HepG2 (cell line): ENCODE data around the gene CIAO2B. TPM values are rescaled to one million over a fixed set of nuclear protein-coding genes. Genes with fewer than 3 reads are reported as not detected.

ENCODE experiments used
- DR1 ChIP-seq: sonication (generic); formaldehyde crosslinking; IDR thresholded peaks from 2 replicates; pipeline ENCODE4 v1.8.0; 2021; ENCODE audit warnings: mild to moderate bottlenecking, missing genetic modification reagents, inconsistent platforms
- HIC2 ChIP-seq: sonication (generic); formaldehyde crosslinking; IDR thresholded peaks from 2 replicates; pipeline ENCODE4 v1.9.0; 2022; ENCODE audit warnings: low read depth, missing genetic modification reagents
- HMGA1 ChIP-seq: sonication (generic); formaldehyde crosslinking; conservative IDR thresholded peaks from 2 replicates; pipeline ENCODE4 v1.4.0; 2020; ENCODE audit warnings: missing genetic modification reagents
- HOXA3 ChIP-seq: sonication (generic); formaldehyde crosslinking; IDR thresholded peaks from 2 replicates; pipeline ENCODE4 v1.5.0; 2020; ENCODE audit warnings: missing genetic modification reagents
- KLF13 ChIP-seq: sonication (generic); formaldehyde crosslinking; IDR thresholded peaks from 2 replicates; pipeline ENCODE4 v1.4.0; 2020; ENCODE audit warnings: mild to moderate bottlenecking, missing genetic modification reagents
- MAF1 ChIP-seq: sonication (generic); formaldehyde crosslinking; IDR thresholded peaks from 2 replicates; pipeline ENCODE4 v1.5.0; 2020; ENCODE audit warnings: missing genetic modification reagents, borderline replicate concordance
- MATR3 ChIP-seq: sonication (generic); formaldehyde crosslinking; IDR thresholded peaks from 2 replicates; pipeline ENCODE4 v1.4.0; 2020; ENCODE audit warnings: missing genetic modification reagents
- MLLT10 ChIP-seq: sonication (generic); formaldehyde crosslinking; IDR thresholded peaks from 2 replicates; pipeline ENCODE4 v1.4.0; 2020; ENCODE audit warnings: missing genetic modification reagents
- RAD21 ChIP-seq: fragments of 450-650 bp; formaldehyde crosslinking; IDR thresholded peaks from 2 replicates; pipeline ENCODE4 v1.5.0; 2020; ENCODE audit warnings: mild to moderate bottlenecking
- SP5 ChIP-seq: IDR thresholded peaks from 2 replicates; pipeline ENCODE4 v1.6.1; 2016; ENCODE audit warnings: low read depth, borderline replicate concordance
- TERF1 ChIP-seq: sonication (generic); formaldehyde crosslinking; IDR thresholded peaks from 2 replicates; pipeline ENCODE4 v1.8.0; 2022; ENCODE audit warnings: mild to moderate bottlenecking, missing genetic modification reagents, moderate library complexity
- ZNF296 ChIP-seq: sonication (generic); formaldehyde crosslinking; conservative IDR thresholded peaks from 2 replicates; pipeline ENCODE4 v1.5.0; 2020; ENCODE audit warnings: mild to moderate bottlenecking, missing genetic modification reagents
- ZNF318 ChIP-seq: sonication (generic); formaldehyde crosslinking; IDR thresholded peaks from 2 replicates; pipeline ENCODE4 v1.4.0; 2020; ENCODE audit warnings: mild to moderate bottlenecking, missing genetic modification reagents
- ZNF333 ChIP-seq: sonication (generic); formaldehyde crosslinking; IDR thresholded peaks from 2 replicates; pipeline ENCODE4 v1.4.0; 2020; ENCODE audit warnings: mild to moderate bottlenecking, missing genetic modification reagents, borderline replicate concordance
- ZNF543 ChIP-seq: sonication (generic); formaldehyde crosslinking; IDR thresholded peaks from 2 replicates; pipeline ENCODE4 v1.4.0; 2020; ENCODE audit warnings: mild to moderate bottlenecking, missing genetic modification reagents
- ZNF574 ChIP-seq: sonication (generic); formaldehyde crosslinking; IDR thresholded peaks from 2 replicates; pipeline ENCODE4 v1.4.0; 2020; ENCODE audit warnings: missing genetic modification reagents
- ZNF674 ChIP-seq: sonication (generic); formaldehyde crosslinking; IDR thresholded peaks from 2 replicates; pipeline ENCODE4 v1.5.0; 2020; ENCODE audit warnings: low read depth, mild to moderate bottlenecking, missing genetic modification reagents
- polyA plus RNA-seq, 8 experiments: library from polyadenylated mRNA; depleted of rRNA in 3 of 8; stranded (reverse) in 7 of 8; unstranded in 1 of 8; fragments of >200 nt; fragmentation: Illumina TruSeq in 4 of 8; extraction: Trizol in 4 of 8; gene quantifications; 2 replicates each; pipeline versions ENCODE4 v1.2.1 to v1.2.3, GENCODE V29; 2011 to 2016; ENCODE audit warnings: low read depth in 4 of 8, missing spikeins in 1 of 8, mixed read lengths in 1 of 8; ENCODE audit not compliant: insufficient read depth in 1 of 8
- total RNA-seq, 5 experiments: library from RNA; depleted of rRNA; stranded (reverse); fragments of >200 nt; fragmentation: Illumina TruSeq; extraction: Trizol; gene quantifications; 2 replicates each; pipeline ENCODE4 v1.2.3, GENCODE V29; 2016; ENCODE audit warnings: low read depth in 1 of 5

Gene CIAO2B
- total and polyA plus RNA-seq, 2 of the 13 experiments (the other 11 are each of a cell fraction or from before 2014, with no cell fraction given): 157 to 293 TPM

- no peak for TF ChIP-seq ZNF318 (CRISPR knock-in tag)
- 0 out of 2 replicates have a peak, but pooled peaks have one; percentile 20 for TF ChIP-seq HOXA3 (CRISPR knock-in tag)
- peak; percentile 72; the same call in 1 of the 2 replicates for TF ChIP-seq HIC2 (CRISPR knock-in tag)
- TF ChIP-seq MAF1 (CRISPR knock-in tag): 0 out of 2 replicates have a peak, but pooled peaks have one; percentile 59
- TF ChIP-seq ZNF333: no peak
- 0 out of 2 replicates have a peak, but pooled peaks have one; percentile 38 for TF ChIP-seq ZNF543 (CRISPR knock-in tag)
- no peak for TF ChIP-seq RAD21 (CRISPR knock-in tag)
- TF ChIP-seq SP5 (CRISPR knock-in tag): no peak
- TF ChIP-seq KLF13: no peak
- TF ChIP-seq DR1: no peak
- 0 out of 2 replicates have a peak, but pooled peaks have one; percentile 17 for TF ChIP-seq TERF1 (CRISPR knock-in tag)
- TF ChIP-seq MLLT10 (CRISPR knock-in tag): no peak
- no peak for TF ChIP-seq ZNF674 (CRISPR knock-in tag)
- TF ChIP-seq HMGA1: no peak
- 0 out of 2 replicates have a peak, but pooled peaks have one; percentile 17 for TF ChIP-seq ZNF574
- no peak for TF ChIP-seq MATR3 (CRISPR knock-in tag)
- TF ChIP-seq ZNF296 (CRISPR knock-in tag): 0 out of 2 replicates have a peak, but pooled peaks have one; percentile 53
Observed at GRCh38 chr16:66936462-66936861, 2.3 kb upstream of the CIAO2B start (continued).
